Activated CD8-positive, alpha-beta memory T cell treated with anti-CD3 and anti-CD28 coated beads, Interleukin-2, amount 50 U/mL, for 1 hour (primary cell): ENCODE measurements around the gene EDN2.

ENCODE experiments used
- DNase-seq: peaks from one replicate; pipeline ENCODE4 v3.0.0-alpha.2; 2020; ENCODE audit errors: extremely low read depth

Gene EDN2

GRCh38 chr1:41437011-41437355 is 47.5 kb downstream of the EDN2 start:
- no peak for DNase-seq

- no peak for DNase-seq
Measured at GRCh38 chr1:41436281-41437010, 48.0 kb downstream of the EDN2 start.

- DNase-seq = no peak
Measured at GRCh38 chr1:41435570-41436178, 48.8 kb downstream of the EDN2 start.

GRCh38 chr1:41434748-41435449 is 49.6 kb downstream of the EDN2 start:
- DNase-seq = no peak

- DNase-seq = no peak
Measured at GRCh38 chr1:41434306-41434705, 50.2 kb downstream of the EDN2 start.

GRCh38 chr1:41433501-41433900 is 51.0 kb downstream of the EDN2 start:
- DNase-seq = no peak

GRCh38 chr1:41432481-41433280 is 51.8 kb downstream of the EDN2 start:
- peak; percentile 8 for DNase-seq

- DNase-seq = no peak
Measured at GRCh38 chr1:41431490-41432350, 52.8 kb downstream of the EDN2 start.

- DNase-seq = no peak
Measured at GRCh38 chr1:41430582-41430981, 53.9 kb downstream of the EDN2 start.

GRCh38 chr1:41430069-41430468 is 54.4 kb downstream of the EDN2 start:
- DNase-seq = no peak

GRCh38 chr1:41429641-41430035 is 54.8 kb downstream of the EDN2 start:
- DNase-seq = no peak
